ENCODE results near the gene RAB39A.
A peak's percentile ranks its signal among the peaks of the same experiment; 100 is the strongest.
"Not testable (repeated sequence)": the region's sequence is repeated elsewhere in the genome, so short reads cannot be mapped to it uniquely, and the experiment has no call there.

RAB39A gene

DNA sequence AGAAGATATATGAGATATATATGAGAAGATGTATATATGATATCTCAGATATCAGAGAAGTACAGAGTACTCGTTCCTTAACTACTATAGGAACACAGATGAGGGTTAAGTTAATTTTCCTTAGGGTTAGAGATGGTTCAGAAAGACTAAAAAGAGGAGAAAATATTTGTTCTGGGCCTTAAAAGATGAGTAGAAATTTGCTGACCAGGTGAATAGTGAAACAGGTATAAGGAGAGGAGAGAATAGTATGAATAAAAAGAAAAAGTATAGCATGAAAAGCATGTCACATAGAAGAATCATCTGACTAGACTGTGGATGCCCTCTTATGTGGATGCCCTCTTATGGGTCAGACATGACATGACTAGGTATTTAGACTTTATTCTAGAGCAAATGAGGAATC, 6.3 kb upstream of the RAB39A start:
- no peak overlapping the region for H3K27ac ChIP-seq
- TF ChIP-seq, protein P1, sequence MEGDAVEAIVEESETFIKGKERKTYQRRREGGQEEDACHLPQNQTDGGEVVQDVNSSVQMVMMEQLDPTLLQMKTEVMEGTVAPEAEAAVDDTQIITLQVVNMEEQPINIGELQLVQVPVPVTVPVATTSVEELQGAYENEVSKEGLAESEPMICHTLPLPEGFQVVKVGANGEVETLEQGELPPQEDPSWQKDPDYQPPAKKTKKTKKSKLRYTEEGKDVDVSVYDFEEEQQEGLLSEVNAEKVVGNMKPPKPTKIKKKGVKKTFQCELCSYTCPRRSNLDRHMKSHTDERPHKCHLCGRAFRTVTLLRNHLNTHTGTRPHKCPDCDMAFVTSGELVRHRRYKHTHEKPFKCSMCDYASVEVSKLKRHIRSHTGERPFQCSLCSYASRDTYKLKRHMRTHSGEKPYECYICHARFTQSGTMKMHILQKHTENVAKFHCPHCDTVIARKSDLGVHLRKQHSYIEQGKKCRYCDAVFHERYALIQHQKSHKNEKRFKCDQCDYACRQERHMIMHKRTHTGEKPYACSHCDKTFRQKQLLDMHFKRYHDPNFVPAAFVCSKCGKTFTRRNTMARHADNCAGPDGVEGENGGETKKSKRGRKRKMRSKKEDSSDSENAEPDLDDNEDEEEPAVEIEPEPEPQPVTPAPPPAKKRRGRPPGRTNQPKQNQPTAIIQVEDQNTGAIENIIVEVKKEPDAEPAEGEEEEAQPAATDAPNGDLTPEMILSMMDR (IDR thresholded peaks at IDR 0.05): no peak
- TF ChIP-seq ZFX (IDR thresholded peaks at IDR 0.05; ENCODE audit: borderline replicate concordance): no peak

DNA sequence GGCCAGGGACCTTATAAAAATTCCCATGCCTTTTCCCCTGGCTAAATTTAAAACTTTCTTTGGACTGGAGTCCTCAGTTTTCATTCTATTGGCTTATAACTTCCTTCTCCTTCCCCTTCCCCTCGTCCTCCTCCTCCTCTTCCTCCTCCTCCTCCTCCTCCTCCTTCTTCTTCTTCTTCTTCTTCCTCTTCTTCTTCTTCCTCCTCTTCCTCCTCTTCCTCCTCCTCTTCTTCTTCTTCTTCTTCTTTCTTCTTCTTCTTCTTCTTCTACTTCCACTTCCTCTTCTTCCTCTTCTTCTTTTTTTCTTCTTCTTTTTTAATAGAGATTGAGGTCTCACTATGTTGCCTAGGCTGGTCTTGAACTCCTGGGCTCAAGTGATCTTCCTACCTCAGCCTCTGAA, 4.7 kb upstream of the RAB39A start:
- not testable (repeated sequence) for H3K27ac ChIP-seq

DNA sequence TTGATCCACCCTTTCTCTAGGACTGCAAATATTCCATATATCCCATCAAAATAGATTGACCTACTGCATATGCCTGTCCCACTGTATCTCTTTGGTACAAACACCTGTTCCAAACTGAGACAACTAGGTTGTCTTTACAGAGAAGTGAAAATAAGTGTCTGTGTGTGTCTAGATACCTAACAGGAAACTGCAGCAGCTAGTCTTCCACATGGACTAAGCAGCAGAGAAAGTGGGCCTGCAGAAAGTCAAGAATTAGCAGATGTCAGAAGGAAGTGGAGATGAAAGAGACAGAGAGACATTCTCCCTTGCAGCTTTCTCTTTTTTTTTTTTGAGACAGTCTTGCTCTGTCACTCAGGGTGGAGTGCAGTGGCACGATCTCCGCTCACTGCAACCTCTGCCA, 3.9 kb upstream of the RAB39A start:
- H3K27ac ChIP-seq: no peak overlapping the region
- TF ChIP-seq, protein P1 (IDR thresholded peaks at IDR 0.05): no peak
- TF ChIP-seq ZFX (IDR thresholded peaks at IDR 0.05; ENCODE audit: borderline replicate concordance): no peak

DNA sequence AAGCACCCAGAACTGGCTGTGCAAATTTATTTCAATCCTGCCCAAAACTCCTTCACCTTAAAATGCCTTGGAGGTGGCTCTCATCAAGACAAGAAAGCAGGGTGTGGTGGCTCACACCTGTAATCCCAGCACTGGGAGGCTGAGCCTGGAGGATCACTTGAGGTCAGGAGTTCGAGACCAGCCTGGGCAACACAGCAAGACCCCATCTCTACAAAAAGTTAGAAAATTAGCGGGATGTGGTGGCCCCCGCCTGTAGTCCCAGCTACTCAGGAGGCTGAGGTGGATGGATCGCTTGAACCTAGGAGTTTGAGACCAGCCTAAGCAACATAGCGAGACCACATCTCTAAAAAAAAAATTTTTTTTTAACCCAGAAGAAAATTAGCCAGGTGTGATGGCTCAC, 689 bp upstream of the RAB39A start:
- TF ChIP-seq, protein P1 (IDR thresholded peaks at IDR 0.05): no peak
- TF ChIP-seq ZFX (IDR thresholded peaks at IDR 0.05; ENCODE audit: borderline replicate concordance): no peak
- peak overlapping the region; percentile 82 for H3K27ac ChIP-seq

DNA sequence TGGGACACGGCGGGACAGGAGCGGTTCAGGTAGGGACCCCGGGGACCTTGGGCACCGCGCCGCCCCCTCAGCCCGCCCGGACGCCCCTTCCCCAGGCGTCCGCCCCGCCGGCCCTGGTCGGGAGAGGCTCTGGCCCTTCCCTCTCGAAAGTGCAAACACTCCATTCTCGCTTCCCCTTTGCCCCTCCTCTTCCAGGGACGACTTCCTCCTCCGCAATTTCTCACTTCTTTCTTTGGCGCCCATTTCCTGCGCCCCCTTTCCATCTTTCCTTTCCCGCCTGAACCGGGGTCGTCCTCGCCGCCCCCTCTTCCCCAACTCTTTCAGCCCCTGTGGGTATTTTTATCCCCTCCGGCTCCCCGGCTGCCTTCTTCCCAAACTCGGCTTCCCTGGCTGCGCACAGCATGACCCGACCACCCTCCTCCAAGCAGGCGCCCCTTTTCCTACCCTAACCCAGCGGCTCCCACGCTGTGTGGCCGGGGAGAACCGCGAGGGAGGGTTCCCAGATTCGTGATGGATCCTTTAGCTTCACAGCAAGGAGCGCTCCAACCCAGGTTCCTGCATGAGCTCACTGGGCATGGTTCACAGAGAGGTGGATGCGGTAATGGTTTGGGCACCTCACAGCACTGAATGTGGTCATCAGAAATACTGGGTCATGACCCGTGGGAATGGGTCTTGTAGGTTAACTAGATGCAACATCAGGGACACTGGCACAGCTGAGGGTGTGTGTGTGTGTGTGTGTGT, 689 bp downstream of the RAB39A start:
- H3K27ac ChIP-seq: peak overlapping the region; percentile 82
- TF ChIP-seq, protein P1 (IDR thresholded peaks at IDR 0.05): no peak
- TF ChIP-seq ZFX (IDR thresholded peaks at IDR 0.05; ENCODE audit: borderline replicate concordance): no peak

DNA sequence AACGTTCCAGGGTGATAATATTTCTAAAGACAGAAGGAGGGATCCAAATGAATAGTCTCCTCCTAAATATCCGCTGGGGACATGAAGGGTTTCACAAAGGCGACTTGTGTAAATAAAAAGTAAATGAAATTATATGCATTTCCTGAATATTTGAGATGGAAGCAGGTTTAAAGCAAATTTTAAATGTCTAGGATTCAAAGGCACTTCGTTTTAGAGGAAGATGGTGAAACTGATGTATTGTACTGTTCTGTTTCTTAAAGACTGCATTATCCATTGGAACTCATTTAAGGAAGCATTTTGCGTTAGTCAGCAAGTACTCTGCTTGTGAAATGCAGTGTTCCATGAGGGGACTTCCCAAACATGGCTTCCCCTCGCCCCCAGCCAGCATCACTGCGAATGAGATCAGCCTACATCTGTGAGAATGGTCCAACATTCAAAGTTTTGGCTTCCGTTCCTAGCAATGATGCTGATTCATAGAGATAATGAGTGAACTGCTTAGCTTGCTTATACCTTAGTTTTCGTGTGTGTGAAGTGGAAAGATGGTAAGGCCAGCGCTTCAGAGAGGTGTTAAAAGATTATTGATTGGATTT, 1.5 kb downstream of the RAB39A start:
- no peak for TF ChIP-seq ZFX (IDR thresholded peaks at IDR 0.05; ENCODE audit: borderline replicate concordance)
- TF ChIP-seq, protein P1 (IDR thresholded peaks at IDR 0.05): no peak
- peak overlapping the region; percentile 82; the same call in 1 of the 2 replicates for H3K27ac ChIP-seq

DNA sequence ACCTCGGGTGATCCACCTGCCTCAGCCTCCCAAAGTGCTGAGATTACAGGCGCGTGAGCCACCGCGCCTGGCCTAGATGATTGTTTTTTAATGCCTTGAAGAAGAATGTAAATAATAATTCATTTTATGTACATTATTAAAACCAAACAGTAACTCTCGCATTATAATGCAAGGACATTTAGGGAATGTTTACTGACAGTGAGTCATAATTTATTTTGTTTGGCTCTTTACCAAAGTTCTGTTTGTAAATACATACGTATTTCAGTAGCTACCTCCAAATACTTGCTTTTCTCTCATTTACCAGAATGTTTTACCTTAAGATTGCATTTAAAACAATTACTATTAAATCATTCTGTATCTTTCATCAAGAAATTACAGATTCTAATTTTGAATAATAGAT, 3.0 kb downstream of the RAB39A start:
- peak overlapping the region; percentile 40; the same call in 1 of the 2 replicates for H3K27ac ChIP-seq
- TF ChIP-seq, protein P1 (IDR thresholded peaks at IDR 0.05): no peak
- TF ChIP-seq ZFX (IDR thresholded peaks at IDR 0.05; ENCODE audit: borderline replicate concordance): no peak

Data from 22Rv1 (cell line).